ENCODE results near the gene P4HA3. TPM values are rescaled to one million over a fixed set of nuclear protein-coding genes. Genes with fewer than 3 reads are reported as not detected.

P4HA3 gene
- total RNA-seq, 6 experiments from 2014 or later: 0.94 to 5.2 (median 1.1) TPM

DNA sequence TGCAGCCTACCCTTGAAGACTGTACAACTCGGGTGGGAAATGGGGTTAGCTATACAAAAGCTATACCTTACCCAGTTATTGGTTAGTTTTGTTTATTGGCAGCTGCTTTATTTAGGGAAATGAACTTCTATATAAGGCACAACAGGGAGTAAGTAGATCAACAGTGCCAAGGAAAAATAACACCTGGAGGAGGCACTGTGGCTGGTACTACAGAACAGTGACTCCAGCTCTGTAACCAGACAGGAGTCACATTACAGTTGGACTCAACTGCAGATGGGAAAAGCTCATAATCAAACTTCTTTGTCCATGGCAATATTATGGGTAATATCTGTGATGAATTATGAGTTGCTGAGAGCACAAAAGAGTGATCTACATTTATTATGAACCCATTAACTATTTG is 14.0 kb downstream of the P4HA3 start:
- no peak overlapping the region for H3K27ac Mint-ChIP-seq
- H3K4me3 Mint-ChIP-seq: no peak overlapping the region
- TF ChIP-seq, protein P1, sequence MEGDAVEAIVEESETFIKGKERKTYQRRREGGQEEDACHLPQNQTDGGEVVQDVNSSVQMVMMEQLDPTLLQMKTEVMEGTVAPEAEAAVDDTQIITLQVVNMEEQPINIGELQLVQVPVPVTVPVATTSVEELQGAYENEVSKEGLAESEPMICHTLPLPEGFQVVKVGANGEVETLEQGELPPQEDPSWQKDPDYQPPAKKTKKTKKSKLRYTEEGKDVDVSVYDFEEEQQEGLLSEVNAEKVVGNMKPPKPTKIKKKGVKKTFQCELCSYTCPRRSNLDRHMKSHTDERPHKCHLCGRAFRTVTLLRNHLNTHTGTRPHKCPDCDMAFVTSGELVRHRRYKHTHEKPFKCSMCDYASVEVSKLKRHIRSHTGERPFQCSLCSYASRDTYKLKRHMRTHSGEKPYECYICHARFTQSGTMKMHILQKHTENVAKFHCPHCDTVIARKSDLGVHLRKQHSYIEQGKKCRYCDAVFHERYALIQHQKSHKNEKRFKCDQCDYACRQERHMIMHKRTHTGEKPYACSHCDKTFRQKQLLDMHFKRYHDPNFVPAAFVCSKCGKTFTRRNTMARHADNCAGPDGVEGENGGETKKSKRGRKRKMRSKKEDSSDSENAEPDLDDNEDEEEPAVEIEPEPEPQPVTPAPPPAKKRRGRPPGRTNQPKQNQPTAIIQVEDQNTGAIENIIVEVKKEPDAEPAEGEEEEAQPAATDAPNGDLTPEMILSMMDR (IDR thresholded peaks at IDR 0.05): no peak
- peaks cover 12% of the 10 kb centered on the region for H3K9me3 Mint-ChIP-seq
- no peaks in the 10 kb centered on the region for H3K27me3 Mint-ChIP-seq (ENCODE audit: insufficient read depth)
- H3K4me1 Mint-ChIP-seq (ENCODE audit: low read depth): peaks cover 12% of the 10 kb centered on the region; the same call in 1 of the 2 replicates
- H3K36me3 Mint-ChIP-seq (ENCODE audit: low read depth): peaks cover 5% of the 10 kb centered on the region; the same call in 1 of the 2 replicates
- no peak for DNase-seq

DNA sequence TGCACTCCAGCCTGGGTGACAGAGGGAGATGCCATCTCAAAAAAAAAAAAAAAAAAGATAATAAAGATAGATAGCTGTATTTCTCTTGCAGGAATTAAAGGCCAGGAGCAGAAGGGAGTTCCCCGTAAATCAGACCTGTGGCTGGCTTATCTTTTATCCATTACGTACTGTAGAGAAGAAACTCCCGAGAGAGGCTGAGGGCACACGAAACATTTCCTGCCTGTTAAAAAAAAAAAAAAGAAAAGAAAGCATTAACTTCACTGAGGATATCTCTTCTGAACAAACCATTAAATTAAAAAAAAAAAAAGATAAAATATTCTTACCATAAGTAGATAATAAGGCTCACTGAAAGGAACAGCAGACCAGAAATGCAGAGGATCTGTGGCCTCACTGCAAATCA is 22.5 kb downstream of the P4HA3 start:
- Mint-ChIP-seq H3K27me3 (ENCODE audit: insufficient read depth) (no peaks in the 10 kb centered on the region; the same call in none of the 2 replicates), H3K36me3 (ENCODE audit: low read depth) (peaks cover under 1% of the 10 kb centered on the region; the same call in 1 of the 2 replicates), H3K4me3 (no peak overlapping the region), H3K9me3 (peaks cover 2% of the 10 kb centered on the region; the same call in 1 of the 2 replicates), H3K4me1 (ENCODE audit: low read depth) (peaks cover 12% of the 10 kb centered on the region), H3K27ac (peak overlapping the region; percentile 91; the same call in 1 of the 2 replicates)
- DNase-seq: no peak
- TF ChIP-seq, protein P1 (IDR thresholded peaks at IDR 0.05): no peak

DNA sequence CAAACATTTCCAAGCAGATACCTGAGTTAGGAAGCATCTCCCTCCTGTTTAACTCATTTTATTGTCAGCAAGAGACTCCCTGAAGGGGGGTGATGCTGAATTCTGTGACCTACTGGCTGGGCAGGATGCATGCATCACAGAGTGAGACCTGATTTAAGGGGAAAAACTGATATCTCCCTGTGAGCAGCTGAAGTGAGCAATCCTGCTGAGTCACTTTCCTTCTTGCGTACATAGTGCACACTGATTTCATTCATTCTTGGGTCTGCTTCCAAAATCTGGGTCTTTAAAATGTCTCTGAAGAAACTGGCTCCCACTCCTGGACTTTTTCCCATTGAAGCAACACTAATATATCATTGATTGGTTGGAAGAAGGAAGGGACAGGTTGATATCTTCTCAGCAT is 23.3 kb downstream of the P4HA3 start:
- DNase-seq: peak; percentile 83
- peak overlapping the region; percentile 91 for H3K27ac Mint-ChIP-seq
- no peaks in the 10 kb centered on the region for H3K36me3 Mint-ChIP-seq (ENCODE audit: low read depth)
- peak overlapping the region; percentile 55 for H3K4me3 Mint-ChIP-seq
- H3K9me3 Mint-ChIP-seq: no peaks in the 10 kb centered on the region
- H3K27me3 Mint-ChIP-seq (ENCODE audit: insufficient read depth): no peaks in the 10 kb centered on the region; the same call in none of the 2 replicates
- TF ChIP-seq, protein P1 (IDR thresholded peaks at IDR 0.05): no peak
- peaks cover 12% of the 10 kb centered on the region for H3K4me1 Mint-ChIP-seq (ENCODE audit: low read depth)

DNA sequence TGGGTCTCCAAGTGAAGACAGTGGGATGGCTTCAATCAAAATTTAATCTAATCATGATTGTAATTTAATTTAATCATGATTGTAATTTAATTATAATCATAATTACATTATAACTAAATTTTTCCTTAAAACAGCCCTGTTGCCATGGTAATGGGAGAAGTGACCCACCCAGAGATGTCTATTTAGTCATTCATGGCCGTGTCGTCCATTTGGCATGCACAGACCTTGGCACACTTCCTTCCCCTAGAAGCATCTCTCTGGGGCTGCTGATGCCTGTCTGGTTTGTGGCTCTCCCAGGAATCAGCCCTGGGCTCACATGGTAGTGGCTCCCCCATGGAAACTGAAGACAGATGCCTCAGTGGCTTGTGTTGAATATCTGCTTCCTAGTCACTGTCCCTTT is 27.0 kb downstream of the P4HA3 start:
- Mint-ChIP-seq H3K4me1 (ENCODE audit: low read depth) (peaks cover 15% of the 10 kb centered on the region), H3K4me3 (no peak overlapping the region), H3K36me3 (ENCODE audit: low read depth) (no peaks in the 10 kb centered on the region), H3K9me3 (no peaks in the 10 kb centered on the region), H3K27ac (no peak overlapping the region), H3K27me3 (ENCODE audit: insufficient read depth) (no peaks in the 10 kb centered on the region; the same call in none of the 2 replicates)
- DNase-seq: peak; percentile 11
- TF ChIP-seq, protein P1 (IDR thresholded peaks at IDR 0.05): no peak

DNA sequence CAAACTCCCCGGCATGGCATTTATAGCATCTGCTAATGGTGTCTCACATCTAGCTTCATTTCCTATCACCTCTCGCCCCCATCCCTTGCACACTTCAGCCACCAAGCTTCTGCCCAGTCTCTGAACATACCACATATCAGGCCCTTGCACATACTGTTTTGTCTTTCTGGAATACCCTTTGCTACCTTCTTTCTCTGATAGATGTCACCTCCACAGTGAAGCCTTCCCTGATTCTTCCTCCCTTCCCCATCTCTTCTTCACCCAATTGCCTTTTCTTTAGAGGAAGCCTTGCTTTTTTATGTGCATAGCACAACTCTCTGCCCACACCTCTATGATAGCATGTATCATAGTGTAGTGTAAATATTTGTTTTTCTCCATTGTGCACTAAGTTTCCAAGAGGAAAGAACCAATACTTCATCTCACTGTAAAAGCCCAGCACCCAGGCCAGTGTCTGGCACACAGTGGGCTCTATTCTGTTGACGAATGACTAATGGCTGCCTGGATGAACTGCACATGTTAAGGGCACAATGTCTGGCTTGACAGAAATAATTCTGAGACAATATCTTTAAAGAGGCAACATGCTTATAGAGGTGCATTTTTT is 27.8 kb downstream of the P4HA3 start:
- H3K27me3 Mint-ChIP-seq (ENCODE audit: insufficient read depth): no peaks in the 10 kb centered on the region; the same call in none of the 2 replicates
- no peak overlapping the region for H3K27ac Mint-ChIP-seq
- TF ChIP-seq, protein P1 (IDR thresholded peaks at IDR 0.05): no peak
- peaks cover 23% of the 10 kb centered on the region for H3K4me1 Mint-ChIP-seq (ENCODE audit: low read depth)
- H3K9me3 Mint-ChIP-seq: no peaks in the 10 kb centered on the region
- H3K36me3 Mint-ChIP-seq (ENCODE audit: low read depth): no peaks in the 10 kb centered on the region
- DNase-seq: no peak
- no peak overlapping the region for H3K4me3 Mint-ChIP-seq
